HTERT RPE-1 (cell line): Measurements from ENCODE around the gene MOBP.
"Not testable (repeated sequence)": the region's sequence is repeated elsewhere in the genome, so short reads cannot be mapped to it uniquely, and the experiment has no call there.

Source experiments
- in situ Hi-C: fragments of 300-500 bp; cut with MboI; formaldehyde crosslinking; loops from 4 replicates; pipeline ENCODE4 v1.14.3; 2020; ENCODE audit warnings: low sequenced_read_pairs

MOBP gene

GRCh38 chr3:39448506-39449233 is 18.8 kb upstream of the MOBP start:
- in situ Hi-C loops: no loop called here

GRCh38 chr3:39449796-39450195 is 17.7 kb upstream of the MOBP start:
- in situ Hi-C loops: no loop called here

GRCh38 chr3:39453134-39453533 is 14.3 kb upstream of the MOBP start:
- in situ Hi-C loops: no loop called here

GRCh38 chr3:39453872-39454271 is 13.6 kb upstream of the MOBP start:
- in situ Hi-C loops: not testable (repeated sequence)

GRCh38 chr3:39454591-39455217 is 12.8 kb upstream of the MOBP start:
- in situ Hi-C loops: no loop called here

- in situ Hi-C loops: no loop called here
These were observed 11.3 kb upstream of the MOBP start for GRCh38 chr3:39456159-39456558.

GRCh38 chr3:39457361-39457760 is 10.1 kb upstream of the MOBP start:
- in situ Hi-C loops: no loop called here

GRCh38 chr3:39458579-39458978 is 8.9 kb upstream of the MOBP start:
- in situ Hi-C loops: not testable (repeated sequence)

- in situ Hi-C loops: no loop called here
These were observed 6.8 kb upstream of the MOBP start for GRCh38 chr3:39460677-39461076.

GRCh38 chr3:39463269-39463668 is 4.2 kb upstream of the MOBP start:
- in situ Hi-C loops: no loop called here

- in situ Hi-C loops: no loop called here
These were observed 492 bp upstream of the MOBP start for GRCh38 chr3:39466988-39467387.

GRCh38 chr3:39468108-39468436 is 592 bp downstream of the MOBP start:
- in situ Hi-C loops: no loop called here

- in situ Hi-C loops: no loop called here
These were observed 1.8 kb downstream of the MOBP start for GRCh38 chr3:39469258-39469657.

- in situ Hi-C loops: no loop called here
These were observed 2.5 kb downstream of the MOBP start for GRCh38 chr3:39469945-39470344.

- in situ Hi-C loops: no loop called here
These were observed 4.2 kb downstream of the MOBP start for GRCh38 chr3:39471652-39472051.

- in situ Hi-C loops: no loop called here
These were observed 6.1 kb downstream of the MOBP start for GRCh38 chr3:39473452-39474125.

GRCh38 chr3:39474126-39474515 is 6.6 kb downstream of the MOBP start:
- in situ Hi-C loops: no loop called here

- in situ Hi-C loops: no loop called here
These were observed 9.3 kb downstream of the MOBP start for GRCh38 chr3:39476783-39477182.

GRCh38 chr3:39478226-39478625 is 10.7 kb downstream of the MOBP start:
- in situ Hi-C loops: no loop called here

- in situ Hi-C loops: no loop called here
These were observed 12.4 kb downstream of the MOBP start for GRCh38 chr3:39479701-39480414.

- in situ Hi-C loops: no loop called here
These were observed 18.1 kb downstream of the MOBP start for GRCh38 chr3:39485547-39485946.

- in situ Hi-C loops: no loop called here
These were observed 23.5 kb downstream of the MOBP start for GRCh38 chr3:39491014-39491413.
